ENCODE data around the gene EDIL3. TPM values are rescaled to one million over a fixed set of nuclear protein-coding genes. Genes with fewer than 3 reads are reported as not detected.
"Not testable (repeated sequence)": the region's sequence is repeated elsewhere in the genome, so short reads cannot be mapped to it uniquely, and the experiment has no call there.

Gene EDIL3
- total RNA-seq, 1 donor from 2014 or later = 45.9 TPM

- no peak for DNase-seq (ENCODE audit: extremely low read depth, low read depth, low spot score)
Measured at GRCh38 chr5:84303315-84303714, 81.4 kb downstream of the EDIL3 start.

DNA sequence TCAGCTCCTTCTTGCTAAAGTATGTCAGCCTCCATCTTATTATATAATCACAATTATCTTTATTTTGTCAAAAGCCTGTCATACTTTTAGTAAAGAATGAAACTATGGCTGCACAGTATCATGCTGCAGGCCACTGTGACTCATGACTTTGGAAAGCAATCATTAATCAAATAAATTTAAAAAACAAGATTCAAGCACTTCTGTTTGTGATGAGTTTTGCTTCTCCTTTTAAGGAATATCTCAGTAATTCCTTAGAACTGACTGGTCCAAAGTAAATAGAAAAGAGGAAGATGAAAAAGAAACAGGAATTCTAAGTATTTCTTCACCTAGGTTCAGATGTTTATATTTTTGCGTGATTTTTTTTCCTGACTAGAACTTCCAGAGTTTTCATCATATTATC, 83.1 kb downstream of the EDIL3 start:
- no peak for DNase-seq (ENCODE audit: extremely low read depth, low read depth, low spot score)

DNA sequence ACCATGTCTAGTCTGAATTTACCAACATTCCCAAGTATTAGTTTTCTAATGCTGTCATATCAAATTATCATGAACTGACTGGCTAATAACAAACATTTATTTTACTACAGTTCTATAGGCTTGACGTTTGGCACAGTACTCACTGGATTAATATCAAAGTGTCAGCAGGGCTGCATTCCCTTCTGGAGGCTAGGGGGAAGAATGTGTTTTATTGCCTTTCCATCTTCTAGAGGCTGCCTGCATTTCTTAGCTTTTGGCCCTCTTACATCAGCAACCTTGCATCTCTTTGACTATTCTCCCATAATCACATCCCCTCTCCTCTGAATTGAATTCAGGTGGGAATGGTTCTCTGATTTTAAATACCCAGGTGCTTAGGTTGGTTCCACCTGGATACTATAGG, 84.7 kb downstream of the EDIL3 start:
- DNase-seq (ENCODE audit: extremely low read depth, low read depth, low spot score) = no peak

- DNase-seq (ENCODE audit: extremely low read depth, low read depth, low spot score) = no peak
Measured at GRCh38 chr5:84298628-84299027, 86.1 kb downstream of the EDIL3 start.

- DNase-seq (ENCODE audit: extremely low read depth, low read depth, low spot score) = not testable (repeated sequence)
Measured at GRCh38 chr5:84297641-84298040, 87.0 kb downstream of the EDIL3 start.

- no peak for DNase-seq (ENCODE audit: extremely low read depth, low read depth, low spot score)
Measured at GRCh38 chr5:84292788-84293653, 91.7 kb downstream of the EDIL3 start.

GRCh38 chr5:84292000-84292642, 92.6 kb downstream of the EDIL3 start:
- DNase-seq (ENCODE audit: extremely low read depth, low read depth, low spot score) = no peak

GRCh38 chr5:84290673-84291072, 94.0 kb downstream of the EDIL3 start:
- no peak for DNase-seq (ENCODE audit: extremely low read depth, low read depth, low spot score)

DNA sequence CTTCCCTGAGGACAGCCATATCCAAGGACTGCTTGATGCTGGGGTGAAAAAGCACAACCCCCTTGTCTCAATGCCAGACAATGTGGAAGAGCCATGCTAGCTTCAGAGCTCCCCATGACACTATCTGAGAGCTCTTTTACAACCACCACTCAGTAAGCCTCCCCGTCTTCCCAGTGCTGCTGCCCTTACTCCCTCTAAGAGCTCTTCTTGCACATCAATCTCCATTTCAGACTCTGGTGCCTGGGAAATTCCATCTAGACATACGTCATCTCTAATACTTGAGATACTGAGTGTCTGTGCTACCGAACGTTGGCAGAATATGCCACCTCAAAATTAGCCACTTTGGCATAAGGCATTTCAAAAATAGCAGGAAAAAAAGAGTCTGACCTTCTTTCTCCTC, 94.5 kb downstream of the EDIL3 start:
- no peak for DNase-seq (ENCODE audit: extremely low read depth, low read depth, low spot score)

- DNase-seq (ENCODE audit: extremely low read depth, low read depth, low spot score) = no peak
Measured at GRCh38 chr5:84287951-84288350, 96.7 kb downstream of the EDIL3 start.

DNA sequence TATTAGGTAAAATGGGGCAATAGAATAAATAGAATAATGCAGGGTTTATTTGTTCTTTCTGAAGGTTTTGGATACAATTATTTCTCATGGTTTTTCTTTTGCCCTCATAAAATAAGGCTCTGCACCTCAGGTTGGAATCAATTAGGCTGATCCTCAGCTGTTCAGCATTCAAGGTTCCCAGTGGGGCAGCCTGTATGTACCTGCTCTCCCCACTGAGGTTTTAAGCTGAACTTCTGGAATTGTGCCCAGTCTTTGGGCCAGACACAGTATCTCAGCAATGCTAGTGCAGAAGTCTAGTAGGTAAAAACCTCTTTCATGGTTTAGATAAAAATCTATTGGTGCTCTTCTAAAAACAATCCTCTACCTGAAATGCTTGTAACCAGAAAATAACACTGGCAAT, 98.0 kb downstream of the EDIL3 start:
- no peak for DNase-seq (ENCODE audit: extremely low read depth, low read depth, low spot score)

- no peak for DNase-seq (ENCODE audit: extremely low read depth, low read depth, low spot score)
Measured at GRCh38 chr5:84285641-84286637, 98.7 kb downstream of the EDIL3 start.

GRCh38 chr5:84281383-84281782, 103.3 kb downstream of the EDIL3 start:
- DNase-seq (ENCODE audit: extremely low read depth, low read depth, low spot score) = no peak

- no peak for DNase-seq (ENCODE audit: extremely low read depth, low read depth, low spot score)
Measured at GRCh38 chr5:84279234-84279633, 105.4 kb downstream of the EDIL3 start.

DNA sequence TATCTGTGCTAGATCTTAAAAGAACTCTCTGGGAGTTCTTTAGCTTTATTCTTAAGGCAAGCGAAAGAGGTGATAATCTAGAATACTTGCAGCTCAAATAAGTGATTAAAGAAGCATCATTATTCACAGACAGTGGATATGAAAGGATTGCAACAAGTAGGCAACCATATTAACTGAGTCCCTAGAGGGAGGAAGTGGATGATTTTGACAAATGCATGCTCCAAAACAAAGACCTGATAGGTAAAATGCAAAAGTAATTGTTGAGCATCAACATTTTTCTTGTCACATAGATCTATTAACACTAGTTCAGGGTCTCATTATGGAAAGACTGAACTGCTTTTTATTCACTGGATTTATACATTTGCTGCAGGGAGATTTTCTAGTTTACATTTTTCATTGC, 109.1 kb downstream of the EDIL3 start:
- no peak for DNase-seq (ENCODE audit: extremely low read depth, low read depth, low spot score)

DNA sequence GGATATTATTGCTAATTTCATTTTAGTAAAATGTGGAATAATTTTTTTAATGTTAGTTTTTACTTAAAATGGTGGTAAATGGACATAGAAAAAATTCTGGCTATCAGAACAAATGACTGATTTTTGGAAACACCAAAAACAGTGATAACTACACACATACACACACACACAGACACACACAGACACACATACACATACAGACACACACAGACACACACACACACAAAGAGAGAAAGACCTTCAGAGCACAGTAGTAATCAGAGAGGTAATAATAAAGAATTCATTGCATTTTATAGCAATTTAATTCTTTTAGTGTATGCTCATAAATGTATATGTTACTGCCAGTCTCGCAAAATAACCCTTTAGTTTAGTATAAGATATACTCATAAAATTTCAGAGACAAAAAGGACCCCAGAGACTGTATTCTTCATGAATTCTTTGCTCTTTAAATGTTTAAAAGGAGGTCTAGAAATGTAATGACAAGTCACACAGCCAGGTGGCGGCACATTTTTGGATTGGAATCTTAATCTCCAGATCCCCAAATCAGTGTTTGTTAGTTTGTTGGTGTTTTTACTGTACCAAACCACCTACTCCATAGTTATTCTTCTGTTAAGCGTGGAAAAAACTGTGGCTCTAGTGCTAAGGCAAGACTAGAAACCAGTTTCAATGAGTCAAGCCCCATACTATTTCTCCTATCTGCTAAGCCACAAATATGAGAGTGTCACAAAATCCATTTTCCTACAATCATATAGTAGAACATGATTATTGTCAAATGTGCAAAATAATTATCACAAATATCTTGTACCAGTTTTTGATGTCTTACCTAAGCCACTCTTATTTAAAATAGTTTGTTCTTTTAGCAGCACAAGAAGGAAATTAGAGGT, 109.9 kb downstream of the EDIL3 start:
- DNase-seq (ENCODE audit: extremely low read depth, low read depth, low spot score) = peak; percentile 23

- no peak for DNase-seq (ENCODE audit: extremely low read depth, low read depth, low spot score)
Measured at GRCh38 chr5:84273517-84273883, 111.2 kb downstream of the EDIL3 start.

GRCh38 chr5:84272771-84273516, 111.7 kb downstream of the EDIL3 start:
- DNase-seq (ENCODE audit: extremely low read depth, low read depth, low spot score) = no peak

DNA sequence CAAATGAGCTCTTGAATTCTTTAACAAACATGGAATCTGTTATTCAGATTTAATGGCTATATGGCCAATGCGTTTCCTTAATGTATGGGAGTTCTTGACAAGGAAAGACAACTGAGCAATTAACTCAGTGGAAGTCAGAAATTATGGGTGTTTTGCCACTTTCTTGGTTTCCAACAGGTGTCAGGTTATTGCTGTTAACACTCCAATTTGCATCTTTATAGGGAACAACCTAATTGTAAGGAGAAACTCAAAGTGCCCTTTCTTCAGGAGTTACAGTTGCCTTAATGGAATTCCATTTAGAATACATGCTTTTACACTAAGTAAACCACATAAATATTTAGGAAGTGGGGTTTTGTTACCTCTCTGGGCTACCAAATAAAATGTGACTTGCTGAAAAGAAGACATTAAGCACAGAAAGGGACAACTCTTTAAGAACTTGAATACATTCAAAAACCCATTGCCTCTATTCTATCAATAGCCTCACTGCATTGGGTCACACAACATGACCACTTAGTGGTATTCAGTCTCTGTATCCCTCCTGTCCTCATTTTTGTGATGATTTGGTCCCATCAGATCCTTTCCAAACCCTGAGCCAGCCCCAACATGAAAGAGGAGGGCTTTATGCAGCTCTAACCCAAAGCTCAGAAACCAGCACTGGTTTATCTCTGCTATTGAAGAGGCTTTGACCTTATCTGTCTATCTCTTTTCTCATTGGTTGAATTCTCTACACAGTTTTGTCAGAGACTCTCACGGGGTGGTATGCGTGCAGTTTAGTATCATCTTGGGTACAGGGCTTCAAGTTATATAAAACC, 118.7 kb downstream of the EDIL3 start:
- no peak for DNase-seq (ENCODE audit: extremely low read depth, low read depth, low spot score)

All from glomerular endothelial cell (primary cell).